ENCODE data around the gene ANKHD1. TPM values are rescaled to one million over a fixed set of nuclear protein-coding genes. Genes with fewer than 3 reads are reported as not detected.

ANKHD1 gene
- total RNA-seq: 10 to 100 TPM; 51.3 to 93.6 (median 72.7) TPM

GRCh38 chr5:140401362-140402257 is at the start of gene ANKHD1:
TSS of gene ANKHD1 (plus strand) at chr5:140401833. CDS start at chr5:140401968, 135 bp downstream.
- TF ChIP-seq POLR2A (IDR thresholded peaks at IDR 0.05) (peak; percentile 98 to 99), CTCF (IDR thresholded peaks at IDR 0.05 in 4 of 5, conservative IDR thresholded peaks at IDR 0.05 in 1 of 5) (no peak)
- H3K27ac ChIP-seq: peak within 1 kb of the TSS; percentile 91 to 100 (median 98)
- peak; percentile 99 to 100 for DNase-seq
- H3K4me1 ChIP-seq: peaks cover 30 to 42% of the 10 kb centered on the region in 2 donors
- ATAC-seq: peak; percentile 89 to 92
- no peaks in the 10 kb centered on the region for H3K36me3 ChIP-seq
- H3K9me3 ChIP-seq: no peaks in the 10 kb centered on the region
- H3K27me3 ChIP-seq: no peaks in the 10 kb centered on the region
- H3K4me3 ChIP-seq: peak within 1 kb of the TSS; percentile 80 to 100 (median 98)
- intact Hi-C loops (cut with DNase I; ENCODE audit: low total_unique reads): loop anchor here (1.0 to 5.0 kb wide), 7 partner anchors 29 to 311 kb away; partner anchors contain the start of genes APBB3, EIF4EBP3, HARS1 and HARS2
- in situ Hi-C loops (cut with MboI; ENCODE audit: low sequenced_read_pairs in 4 of 4): loop anchor here in 2 of 4 donors (10.0 to 25.0 kb wide), 2 partner anchors 243 to 261 kb away; partner anchors contain the start of genes DND1 (in 1 of the 2), IK (in 1 of the 2), NDUFA2 (in 1 of the 2) and WDR55 (in 1 of the 2)

- Histone ChIP-seq H3K27ac (no peak overlapping the region), H3K36me3 (no peaks in the 10 kb centered on the region), H3K4me3 (no peak overlapping the region), H3K4me1 (peaks cover 6 to 8% of the 10 kb centered on the region in 2 donors), H3K9me3 (no peaks in the 10 kb centered on the region), H3K27me3 (no peaks in the 10 kb centered on the region)
- in situ Hi-C loops (cut with MboI; ENCODE audit: low sequenced_read_pairs in 4 of 4): loop anchor here in 1 of 4 donors (10.0 to 25.0 kb wide), 2 partner anchors 191 to 568 kb away; partner anchors contain the start of gene PSD2
- ATAC-seq: no peak
- DNase-seq: no peak
- intact Hi-C loops (cut with DNase I; ENCODE audit: low total_unique reads): no loop called here
- no peak for TF ChIP-seq POLR2A (IDR thresholded peaks at IDR 0.05)
- TF ChIP-seq CTCF (IDR thresholded peaks at IDR 0.05 in 4 of 5, conservative IDR thresholded peaks at IDR 0.05 in 1 of 5): no peak
Measured at GRCh38 chr5:140355546-140355945, 46.1 kb upstream of the ANKHD1 start.

GRCh38 chr5:140356853-140357725 is 44.5 kb upstream of the ANKHD1 start:
- ATAC-seq: peak in 1 of 2 donors; percentile 8
- DNase-seq: no peak
- intact Hi-C loops (cut with DNase I; ENCODE audit: low total_unique reads): loop anchor here (1.0 kb wide), 1 partner anchor 113 kb away; no protein-coding TSS in a partner anchor
- in situ Hi-C loops (cut with MboI; ENCODE audit: low sequenced_read_pairs in 4 of 4): loop anchor here in 1 of 4 donors (10.0 to 25.0 kb wide), 2 partner anchors 192 to 570 kb away; partner anchors contain the start of gene PSD2
- no peak overlapping the region for H3K27ac ChIP-seq
- H3K4me3 ChIP-seq: no peak overlapping the region
- no peak for TF ChIP-seq POLR2A (IDR thresholded peaks at IDR 0.05)
- no peak for TF ChIP-seq CTCF (IDR thresholded peaks at IDR 0.05 in 4 of 5, conservative IDR thresholded peaks at IDR 0.05 in 1 of 5)
- no peaks in the 10 kb centered on the region for H3K9me3 ChIP-seq
- H3K4me1 ChIP-seq: peaks cover 3 to 8% of the 10 kb centered on the region in 2 donors
- H3K36me3 ChIP-seq: no peaks in the 10 kb centered on the region
- H3K27me3 ChIP-seq: no peaks in the 10 kb centered on the region

GRCh38 chr5:140357726-140358093 is 43.9 kb upstream of the ANKHD1 start:
- no peaks in the 10 kb centered on the region for H3K9me3 ChIP-seq
- intact Hi-C loops (cut with DNase I; ENCODE audit: low total_unique reads): loop anchor here (1.0 kb wide), 1 partner anchor 113 kb away; no protein-coding TSS in a partner anchor
- H3K27ac ChIP-seq: no peak overlapping the region
- H3K27me3 ChIP-seq: no peaks in the 10 kb centered on the region
- peak; percentile 63 to 79 for DNase-seq
- H3K4me3 ChIP-seq: peak overlapping the region in 3 of 4 donors; percentile 25 to 59 (median 37)
- no peaks in the 10 kb centered on the region for H3K36me3 ChIP-seq
- in situ Hi-C loops (cut with MboI; ENCODE audit: low sequenced_read_pairs in 4 of 4): loop anchor here in 1 of 4 donors (10.0 to 25.0 kb wide), 2 partner anchors 193 to 570 kb away; partner anchors contain the start of gene PSD2
- TF ChIP-seq CTCF (IDR thresholded peaks at IDR 0.05 in 4 of 5, conservative IDR thresholded peaks at IDR 0.05 in 1 of 5): peak; percentile 78 to 94 (median 86)
- no peak for TF ChIP-seq POLR2A (IDR thresholded peaks at IDR 0.05)
- peaks cover 3 to 8% of the 10 kb centered on the region in 2 donors for H3K4me1 ChIP-seq
- ATAC-seq: peak; percentile 84 to 91

All from gastrocnemius medialis (tissue), 4 donors.